HG03103 (cell line): ENCODE results near the gene TCERG1L.

Source experiments
- ATAC-seq: cut with Tn5 transposase; IDR thresholded peaks from one replicate; pipeline ENCODE4 v1.9.1; 2021; ENCODE audit warnings: low read depth; ENCODE audit not compliant: unreplicated experiment

Gene TCERG1L

GRCh38 chr10:131211965-131212619, 99.4 kb downstream of the TCERG1L start:
- ATAC-seq: no peak

- no peak for ATAC-seq
Measured at GRCh38 chr10:131211559-131211958, 100.0 kb downstream of the TCERG1L start.

- ATAC-seq: no peak
Measured at GRCh38 chr10:131211146-131211545, 100.4 kb downstream of the TCERG1L start.

- ATAC-seq: no peak
Measured at GRCh38 chr10:131210181-131210580, 101.3 kb downstream of the TCERG1L start.

- no peak for ATAC-seq
Measured at GRCh38 chr10:131207584-131208532, 103.7 kb downstream of the TCERG1L start.

GRCh38 chr10:131207176-131207575, 104.3 kb downstream of the TCERG1L start:
- no peak for ATAC-seq

- ATAC-seq: no peak
Measured at GRCh38 chr10:131206111-131206995, 105.2 kb downstream of the TCERG1L start.

- ATAC-seq: no peak
Measured at GRCh38 chr10:131205556-131205955, 106.0 kb downstream of the TCERG1L start.

GRCh38 chr10:131204406-131205152, 106.9 kb downstream of the TCERG1L start:
- no peak for ATAC-seq

GRCh38 chr10:131203456-131204357, 107.8 kb downstream of the TCERG1L start:
- no peak for ATAC-seq

GRCh38 chr10:131202990-131203389, 108.5 kb downstream of the TCERG1L start:
- no peak for ATAC-seq

- ATAC-seq: no peak
Measured at GRCh38 chr10:131201741-131202515, 109.6 kb downstream of the TCERG1L start.

- no peak for ATAC-seq
Measured at GRCh38 chr10:131200856-131201470, 110.6 kb downstream of the TCERG1L start.

- ATAC-seq: no peak
Measured at GRCh38 chr10:131199646-131200045, 111.9 kb downstream of the TCERG1L start.

GRCh38 chr10:131198843-131199242, 112.7 kb downstream of the TCERG1L start:
- ATAC-seq: no peak

- ATAC-seq: no peak
Measured at GRCh38 chr10:131198401-131198800, 113.1 kb downstream of the TCERG1L start.

- no peak for ATAC-seq
Measured at GRCh38 chr10:131196176-131196885, 115.2 kb downstream of the TCERG1L start.
